Upper lobe of left lung (tissue), 6 donors: ENCODE measurements around the gene CACNB3. TPM values are rescaled to one million over a fixed set of nuclear protein-coding genes. Genes with fewer than 3 reads are reported as not detected.

Source experiments
- ATAC-seq, 2 donors: fragments of 200-7000 bp; cut with Tn5 transposase; one replicate each; pipeline ENCODE4 v1.9.1; 2022; ENCODE audit warnings: mild to moderate bottlenecking in 2 of 2, moderate library complexity in 2 of 2; ENCODE audit not compliant: low FRiP score in 2 of 2
- DNase-seq, 2 donors: peaks; one replicate each; pipeline ENCODE4 v3.0.0-alpha.2; 2019 to 2020
- H3K27ac ChIP-seq, 4 donors: fragments of 200-600 bp; sonication (generic); one replicate each; pipeline ENCODE4 v1.5.1; 2016 to 2019
- H3K27me3 ChIP-seq, 4 donors: fragments of 200-600 bp; sonication (generic); one replicate each; pipeline ENCODE4 v1.5.1; 2017 to 2019
- H3K36me3 ChIP-seq, 4 donors: fragments of 200-600 bp; sonication (generic); one replicate each; pipeline ENCODE4 v1.5.1; 2016 to 2019
- H3K4me1 ChIP-seq, 4 donors: fragments of 200-600 bp; sonication (generic); one replicate each; pipeline ENCODE4 v1.5.1; 2018 to 2019
- H3K4me3 ChIP-seq, 4 donors: fragments of 200-600 bp; sonication (generic); one replicate each; pipeline ENCODE4 v1.5.1; 2017 to 2019; ENCODE audit warnings: mild to moderate bottlenecking in 2 of 4, moderate library complexity in 1 of 4
- H3K9me3 ChIP-seq, 4 donors: fragments of 200-600 bp; sonication (generic); one replicate each; pipeline ENCODE4 v1.5.1; 2018 to 2019
- CTCF ChIP-seq, 6 experiments: fragments of 450-650 bp in 4 of 6; fragments of 200-600 bp in 2 of 6; sonication (generic) in 2 of 6; IDR thresholded peaks; one replicate each; pipeline ENCODE4 v1.5.1; 2016 to 2019; ENCODE audit warnings: antibody characterized with exemption in 6 of 6
- EP300 ChIP-seq, 4 donors: sonication (generic); formaldehyde crosslinking; IDR thresholded peaks; one replicate each; pipeline ENCODE4 v1.5.1; 2017; ENCODE audit warnings: antibody characterized with exemption in 4 of 4, control low read depth in 2 of 4
- POLR2A ChIP-seq, 4 donors: fragments of 450-650 bp; IDR thresholded peaks; one replicate each; pipeline ENCODE4 v1.5.1; 2016 to 2017; ENCODE audit warnings: antibody characterized with exemption in 4 of 4, mild to moderate bottlenecking in 2 of 4
- POLR2AphosphoS5 ChIP-seq, 2 donors: sonication (generic); formaldehyde crosslinking; IDR thresholded peaks; one replicate each; pipeline ENCODE4 v1.5.1; 2017; ENCODE audit warnings: antibody characterized with exemption in 2 of 2
- WGBS, 2 donors: methylation state at CpG; one replicate each; pipeline ENCODE4 v1.1.5; 2017 to 2018; 5-methylcytosine and 5-hydroxymethylcytosine counted together
- total RNA-seq, 6 donors: library from RNA; depleted of rRNA in 4 of 6; stranded (reverse); fragments of >200 nt in 4 of 6; gene quantifications; one replicate each; pipeline versions ENCODE4 v1.1.0 to v1.2.1, GENCODE V29; 2016 to 2021
- donor health status: DM: no; HTN: no; CAD: no; lungs with moderate emphysema.
- donor health status: DM: no; HTN: yes; CAD: no; lungs with severe emphysema.

The CACNB3 gene
- total RNA-seq, 6 donors from 2014 or later, result 9.1 to 21.2 (median 14.3) TPM

GRCh38 chr12:48815126-48816110, 2.9 kb upstream of the CACNB3 start:
- H3K27me3 ChIP-seq, result peaks cover 0 to 5% (median 0%) of the 10 kb centered on the region in 4 donors
- DNase-seq, result peak; percentile 76 to 94
- H3K27ac ChIP-seq, result peak overlapping the region; percentile 78 to 88 (median 80)
- no peaks in the 10 kb centered on the region for H3K9me3 ChIP-seq
- TF ChIP-seq CTCF (IDR thresholded peaks at IDR 0.05), result no peak
- peak; percentile 61 to 70 for TF ChIP-seq POLR2AphosphoS5 (IDR thresholded peaks at IDR 0.05)
- TF ChIP-seq POLR2A (IDR thresholded peaks at IDR 0.05), result peak in 2 of 4 donors; percentile 20 to 52
- no peaks in the 10 kb centered on the region for H3K36me3 ChIP-seq
- ATAC-seq, result peak; percentile 80 to 86
- peaks cover 16 to 52% (median 35%) of the 10 kb centered on the region in 4 donors for H3K4me1 ChIP-seq
- WGBS, 2 donors, result 1% methylated on average over 48 to 52 of the region's 54 CpGs
- peak overlapping the region; percentile 43 to 80 (median 76) for H3K4me3 ChIP-seq

GRCh38 chr12:48816143-48816854, 2.0 kb upstream of the CACNB3 start:
- Histone ChIP-seq H3K36me3 (no peaks in the 10 kb centered on the region), H3K9me3 (no peaks in the 10 kb centered on the region), H3K27me3 (peaks cover 0 to 5% (median 0%) of the 10 kb centered on the region in 4 donors), H3K27ac (peak overlapping the region in 2 of 4 donors; percentile 80 to 88), H3K4me1 (peaks cover 16 to 52% (median 35%) of the 10 kb centered on the region in 4 donors), H3K4me3 (peak overlapping the region in 3 of 4 donors; percentile 71 to 80 (median 80))
- DNase-seq (peak in 1 of 2 donors; percentile 40), ATAC-seq (no peak)
- TF ChIP-seq CTCF (IDR thresholded peaks at IDR 0.05) (no peak), POLR2A (IDR thresholded peaks at IDR 0.05) (no peak), POLR2AphosphoS5 (IDR thresholded peaks at IDR 0.05) (no peak), EP300 (IDR thresholded peaks at IDR 0.05) (no peak)
- 83 to 92% methylated on average over 3 of the region's 3 CpGs for WGBS, 2 donors

GRCh38 chr12:48818831-48819590, 715 bp downstream of the CACNB3 start:
- ATAC-seq (no peak), DNase-seq (peak in 1 of 2 donors; percentile 89)
- Histone ChIP-seq H3K27ac (peak overlapping the region; percentile 35 to 72 (median 56)), H3K4me1 (peaks cover 16 to 40% (median 32%) of the 10 kb centered on the region in 4 donors), H3K4me3 (peak overlapping the region; percentile 59 to 89 (median 76)), H3K36me3 (peaks cover 0 to 4% (median 0%) of the 10 kb centered on the region in 4 donors), H3K27me3 (peaks cover 0 to 5% (median 0%) of the 10 kb centered on the region in 4 donors), H3K9me3 (no peaks in the 10 kb centered on the region)
- no peak for TF ChIP-seq POLR2AphosphoS5 (IDR thresholded peaks at IDR 0.05)
- 42 to 73% methylated on average over 9 to 16 of the region's 37 CpGs for WGBS, 2 donors

- peaks cover 0 to 15% (median 0%) of the 10 kb centered on the region in 4 donors for H3K36me3 ChIP-seq
- H3K4me1 ChIP-seq, result peaks cover 16 to 36% (median 28%) of the 10 kb centered on the region in 4 donors
- no peak overlapping the region for H3K4me3 ChIP-seq
- DNase-seq (no peak), ATAC-seq (no peak)
- peaks cover 0 to 5% (median 0%) of the 10 kb centered on the region in 4 donors for H3K27me3 ChIP-seq
- whole genome bisulfite sequencing, 2 donors, result 72 to 84% methylated on average over 3 to 5 of the region's 5 CpGs
- H3K27ac ChIP-seq, result no peak overlapping the region
- H3K9me3 ChIP-seq, result no peaks in the 10 kb centered on the region
- TF ChIP-seq POLR2A (IDR thresholded peaks at IDR 0.05), result no peak
- TF ChIP-seq CTCF (IDR thresholded peaks at IDR 0.05), result no peak
These were observed 1.9 kb downstream of the CACNB3 start for GRCh38 chr12:48819986-48820725.
